Naive thymus-derived CD8-positive, alpha-beta T cell (primary cell): ENCODE measurements around the gene JAGN1. TPM values are rescaled to one million over a fixed set of nuclear protein-coding genes. Genes with fewer than 3 reads are reported as not detected.
"Not testable (repeated sequence)": the region's sequence is repeated elsewhere in the genome, so short reads cannot be mapped to it uniquely, and the experiment has no call there.

Source experiments
- ATAC-seq, 2 donors: fragments of 150-1000 bp; cut with Tn5 transposase in 1 of 2; sonication (Bioruptor Pico), chemical (Tn5 transposase) in 1 of 2; 1 replicate in 1 of 2; 2 replicates in 1 of 2; pipeline ENCODE4 v1.10.0; 2021; ENCODE audit warnings: mild to moderate bottlenecking in 2 of 2, moderate library complexity in 2 of 2
- POLR2A ChIA-PET: fragments of 350-600 bp; sonication (Branson Sonifier 250); formaldehyde crosslinking; loops from one replicate; lab custom pipeline; 2021; ENCODE audit warnings: antibody characterized with exemption; lab: Charles Lee
- DNase-seq, 10 donors: peaks; one replicate each; pipeline versions ENCODE4 v3.0.0 to v3.0.0-alpha.2; 2020 to 2022
- H3K27ac Mint-ChIP-seq, 10 donors: one replicate each; pipeline ENCODE4 v1.8.0; 2020 to 2022; ENCODE audit warnings: mild to moderate bottlenecking in 10 of 10, mixed read lengths in 10 of 10, moderate library complexity in 4 of 10, inconsistent platforms in 1 of 10
- H3K27me3 Mint-ChIP-seq, 5 donors: one replicate each; pipeline ENCODE4 v1.8.0; 2021 to 2022; ENCODE audit warnings: mixed read lengths in 5 of 5
- H3K36me3 Mint-ChIP-seq, 3 donors: one replicate each; pipeline ENCODE4 v1.8.0; 2020 to 2022; ENCODE audit warnings: mixed read lengths in 3 of 3, mild to moderate bottlenecking in 2 of 3, inconsistent platforms in 1 of 3
- H3K4me1 Mint-ChIP-seq, 4 donors: one replicate each; pipeline ENCODE4 v1.8.0; 2021 to 2022; ENCODE audit warnings: mixed read lengths in 4 of 4
- H3K4me3 Mint-ChIP-seq, 10 donors: one replicate each; pipeline ENCODE4 v1.8.0; 2020 to 2022; ENCODE audit warnings: mild to moderate bottlenecking in 10 of 10, mixed read lengths in 10 of 10, moderate library complexity in 6 of 10, inconsistent platforms in 1 of 10
- H3K9me3 Mint-ChIP-seq, 9 donors: one replicate each; pipeline ENCODE4 v1.8.0; 2020 to 2022; ENCODE audit warnings: mixed read lengths in 9 of 9, mild to moderate bottlenecking in 3 of 9, inconsistent platforms in 1 of 9, moderate library complexity in 1 of 9
- polyA plus RNA-seq, 3 donors: library from polyadenylated mRNA; unstranded; fragments of 300-500 nt; fragmentation: Illumina TruSeq; gene quantifications; one replicate each; pipeline ENCODE4 v1.2.3, GENCODE V29; 2021
- total RNA-seq, 8 experiments: library from RNA in 2 of 8; stranded (reverse) in 2 of 8; gene quantifications; one replicate each; pipeline ENCODE4 v1.2.3 and lab custom pipeline; 2021 to 2026

Gene JAGN1
- total and polyA plus RNA-seq, 5 experiments from 2014 or later: 38.0 to 48.5 (median 39.8) TPM

DNA sequence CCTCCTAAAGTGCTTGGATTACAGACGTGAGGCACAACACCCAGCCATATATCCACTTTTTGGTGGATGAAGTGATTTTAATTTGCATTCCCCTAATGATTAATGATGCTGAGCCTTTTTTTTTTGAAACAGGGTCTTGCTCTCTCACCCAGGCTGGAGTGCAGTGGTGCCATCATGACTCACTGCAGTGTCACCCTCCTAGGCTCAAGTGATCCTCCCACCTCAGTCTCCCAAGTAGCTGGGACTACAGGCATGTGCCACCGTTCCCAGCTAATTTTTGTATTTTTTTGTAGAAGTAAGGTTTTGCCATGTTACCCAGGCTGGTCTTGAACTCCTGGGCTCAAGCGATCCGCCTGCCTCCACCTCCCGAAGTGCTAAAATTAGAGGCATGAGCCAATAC is 18.3 kb upstream of the JAGN1 start:
- ATAC-seq, H3K27me3 Mint-ChIP-seq, DNase-seq, H3K4me1 Mint-ChIP-seq, H3K4me3 Mint-ChIP-seq, H3K27ac Mint-ChIP-seq, H3K9me3 Mint-ChIP-seq, H3K36me3 Mint-ChIP-seq, POLR2A ChIA-PET: not testable (repeated sequence)

DNA sequence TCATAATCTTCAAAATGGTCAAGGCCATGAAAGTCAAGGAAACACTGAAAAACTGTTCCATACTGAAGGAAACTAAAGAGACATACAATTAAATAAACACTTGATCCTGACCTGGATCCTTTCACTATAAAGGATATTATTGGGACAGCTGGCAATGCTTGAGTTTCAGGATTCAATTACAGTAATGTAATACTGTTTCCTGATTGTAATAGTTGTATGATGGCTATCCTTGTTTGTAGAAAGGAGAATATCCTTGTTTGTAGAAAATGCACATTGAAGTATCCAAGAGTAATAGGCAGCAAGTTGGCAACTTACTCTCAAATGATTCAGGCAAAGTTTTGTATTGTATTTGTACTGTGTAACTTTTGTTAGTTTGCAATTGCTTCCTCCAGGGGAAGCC is 15.0 kb upstream of the JAGN1 start:
- no peaks in the 10 kb centered on the region for H3K4me1 Mint-ChIP-seq
- no peaks in the 10 kb centered on the region for H3K9me3 Mint-ChIP-seq
- no peaks in the 10 kb centered on the region for H3K36me3 Mint-ChIP-seq
- no peak overlapping the region for H3K4me3 Mint-ChIP-seq
- ATAC-seq (no peak), DNase-seq (no peak)
- no peak overlapping the region for H3K27ac Mint-ChIP-seq
- peaks cover 0 to 2% (median 0%) of the 10 kb centered on the region in 5 donors for H3K27me3 Mint-ChIP-seq
- POLR2A ChIA-PET: no interaction called here

DNA sequence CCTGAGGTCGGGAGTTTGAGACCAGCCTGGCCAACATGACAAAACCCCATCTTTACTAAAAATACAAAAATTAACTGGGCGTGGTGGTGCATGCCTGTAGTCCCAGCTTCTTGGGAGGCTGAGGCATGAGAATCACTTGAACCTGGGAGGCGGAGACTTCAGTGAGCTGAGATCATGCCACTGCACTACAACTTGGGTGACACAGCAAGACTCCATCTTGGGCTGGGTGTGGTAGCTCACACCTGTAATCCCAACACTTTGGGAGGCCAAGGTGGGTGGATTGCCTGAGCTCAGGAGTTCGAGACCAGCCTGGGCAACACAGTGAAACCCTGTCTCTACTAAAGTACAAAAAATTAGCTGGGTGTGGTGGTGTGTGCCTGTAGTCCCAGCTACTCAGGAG is 14.2 kb upstream of the JAGN1 start:
- DNase-seq, H3K9me3 Mint-ChIP-seq, H3K27me3 Mint-ChIP-seq, H3K4me3 Mint-ChIP-seq, POLR2A ChIA-PET, H3K27ac Mint-ChIP-seq, H3K4me1 Mint-ChIP-seq, H3K36me3 Mint-ChIP-seq, ATAC-seq: not testable (repeated sequence)

DNA sequence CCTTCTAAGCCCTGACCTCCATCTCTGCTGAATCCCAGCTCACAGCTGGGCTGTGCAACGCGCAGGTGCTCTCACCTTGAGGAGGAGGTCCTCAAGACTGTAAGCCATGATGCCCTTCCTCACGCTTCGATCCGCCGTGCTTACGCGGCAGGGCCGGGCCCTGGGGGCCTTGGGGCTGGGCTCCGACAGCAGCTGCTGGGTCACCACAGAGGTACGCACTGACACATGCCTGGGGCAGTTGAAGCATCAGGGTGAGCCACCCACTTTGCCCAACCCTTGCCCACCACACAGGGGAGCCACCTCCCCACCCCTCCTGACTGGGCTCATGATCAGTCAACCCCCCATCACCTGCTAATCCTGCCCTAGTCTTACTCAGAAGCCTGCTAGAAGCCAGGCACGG is 13.4 kb upstream of the JAGN1 start:
- H3K4me3 Mint-ChIP-seq: no peak overlapping the region
- no peaks in the 10 kb centered on the region for H3K9me3 Mint-ChIP-seq
- H3K27ac Mint-ChIP-seq: no peak overlapping the region
- ATAC-seq (peak; percentile 44 to 57), DNase-seq (peak in 1 of 10 donors; percentile 8)
- H3K36me3 Mint-ChIP-seq: no peaks in the 10 kb centered on the region
- no peaks in the 10 kb centered on the region for H3K4me1 Mint-ChIP-seq
- POLR2A ChIA-PET: no interaction called here
- peaks cover 0 to 2% (median 0%) of the 10 kb centered on the region in 5 donors for H3K27me3 Mint-ChIP-seq

DNA sequence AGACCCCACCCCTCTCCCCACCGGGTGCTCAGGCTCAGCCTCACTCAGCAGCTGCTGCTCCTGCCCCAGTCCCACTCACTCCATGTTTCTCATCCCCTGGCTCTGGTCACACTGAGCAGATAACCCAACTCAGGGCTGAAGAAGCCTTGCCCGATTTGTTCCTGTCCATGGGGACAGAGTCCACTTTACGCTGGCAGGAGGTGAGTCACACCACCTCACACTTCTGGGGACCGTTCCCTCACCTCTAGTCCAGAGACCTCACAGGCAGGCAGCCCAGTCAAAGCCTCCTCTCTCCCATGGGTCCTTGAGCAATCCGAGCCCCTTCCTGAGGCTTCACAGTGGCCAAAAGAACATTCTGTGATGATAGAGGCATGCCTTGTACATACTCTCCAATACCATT is 11.7 kb upstream of the JAGN1 start:
- H3K9me3 Mint-ChIP-seq: no peaks in the 10 kb centered on the region
- H3K36me3 Mint-ChIP-seq: no peaks in the 10 kb centered on the region
- ATAC-seq (no peak), DNase-seq (no peak)
- no peak overlapping the region for H3K4me3 Mint-ChIP-seq
- POLR2A ChIA-PET: interaction anchor here (0.7 kb wide), 1 partner anchor 38 kb away, joined by 3 read pairs; the partner anchor contains the start of gene IL17RC
- H3K27me3 Mint-ChIP-seq: peaks cover 0 to 2% (median 0%) of the 10 kb centered on the region in 5 donors
- H3K27ac Mint-ChIP-seq: peak overlapping the region in 2 of 10 donors; percentile 3 to 67
- no peaks in the 10 kb centered on the region for H3K4me1 Mint-ChIP-seq

DNA sequence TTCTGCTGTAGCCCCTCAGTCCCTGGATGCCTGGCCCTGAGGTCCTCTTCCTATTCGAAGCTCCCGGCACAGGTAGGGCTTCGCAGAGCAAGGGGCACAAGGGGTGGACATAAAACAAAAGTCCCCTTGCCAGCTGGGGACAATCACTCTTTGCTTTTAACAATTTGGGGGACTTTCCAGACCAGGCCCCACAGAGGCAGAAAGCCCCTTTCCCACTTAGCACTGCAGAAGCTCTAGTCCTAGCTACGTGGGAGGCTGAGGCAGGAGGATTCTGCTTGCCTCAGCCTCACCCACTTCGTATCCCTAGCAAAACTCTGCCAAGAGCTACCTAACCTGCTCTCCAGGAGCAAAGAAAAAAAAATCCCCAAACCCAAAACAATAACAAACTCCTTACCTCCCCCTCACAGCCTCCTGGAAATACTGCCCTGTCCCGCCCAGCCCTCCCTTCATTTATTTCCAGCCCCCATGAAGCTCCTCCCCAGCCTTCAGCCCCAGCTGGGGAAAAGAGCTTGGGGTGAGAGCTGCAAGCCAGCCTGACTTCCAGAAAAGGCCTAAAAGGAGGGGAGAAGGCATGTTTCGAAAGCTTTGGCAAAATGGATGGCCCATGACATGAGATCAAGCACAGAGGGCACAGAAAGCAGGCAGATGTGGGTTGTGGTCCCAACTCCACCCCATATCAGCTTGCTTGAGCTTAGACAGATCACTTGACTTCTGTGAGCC is 10.4 kb upstream of the JAGN1 start, which contains the start of gene CIDEC:
CIDEC (minus strand) TSS at position 424 of the 720 bp plus-strand sequence. CDS start 1,767 bp downstream, outside the sequence.
- POLR2A ChIA-PET: no interaction called here
- DNase-seq (no peak), ATAC-seq (no peak)
- Mint-ChIP-seq H3K4me1 (no peaks in the 10 kb centered on the region), H3K9me3 (no peaks in the 10 kb centered on the region), H3K4me3 (no peak within 1 kb of the TSS), H3K27ac (no peak within 1 kb of the TSS), H3K36me3 (no peaks in the 10 kb centered on the region), H3K27me3 (peaks cover 0 to 2% (median 0%) of the 10 kb centered on the region in 5 donors)

DNA sequence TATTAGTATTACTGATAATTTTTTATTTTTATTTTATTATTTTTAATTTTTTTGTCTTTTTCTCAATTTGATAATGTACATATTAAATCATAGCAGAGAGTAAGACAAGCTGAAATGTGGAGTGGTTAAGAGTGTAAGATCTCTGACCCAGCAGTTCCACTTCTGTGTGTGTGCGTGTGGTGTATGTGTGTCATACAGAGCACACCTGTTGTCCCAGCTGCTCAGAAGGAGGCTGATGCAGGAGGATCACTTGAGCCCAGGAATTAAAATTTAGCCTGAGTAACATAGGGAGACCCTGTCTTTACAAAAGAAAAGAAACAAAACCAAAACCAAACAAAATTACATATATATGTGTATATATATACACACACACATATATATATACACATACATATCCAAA is 9.0 kb upstream of the JAGN1 start:
- H3K9me3 Mint-ChIP-seq: no peaks in the 10 kb centered on the region
- DNase-seq: no peak
- no peaks in the 10 kb centered on the region for H3K4me1 Mint-ChIP-seq
- no peak for ATAC-seq
- no peaks in the 10 kb centered on the region for H3K36me3 Mint-ChIP-seq
- H3K4me3 Mint-ChIP-seq: no peak overlapping the region
- H3K27me3 Mint-ChIP-seq: peaks cover 0 to 2% (median 0%) of the 10 kb centered on the region in 5 donors
- POLR2A ChIA-PET: no interaction called here
- H3K27ac Mint-ChIP-seq: no peak overlapping the region

DNA sequence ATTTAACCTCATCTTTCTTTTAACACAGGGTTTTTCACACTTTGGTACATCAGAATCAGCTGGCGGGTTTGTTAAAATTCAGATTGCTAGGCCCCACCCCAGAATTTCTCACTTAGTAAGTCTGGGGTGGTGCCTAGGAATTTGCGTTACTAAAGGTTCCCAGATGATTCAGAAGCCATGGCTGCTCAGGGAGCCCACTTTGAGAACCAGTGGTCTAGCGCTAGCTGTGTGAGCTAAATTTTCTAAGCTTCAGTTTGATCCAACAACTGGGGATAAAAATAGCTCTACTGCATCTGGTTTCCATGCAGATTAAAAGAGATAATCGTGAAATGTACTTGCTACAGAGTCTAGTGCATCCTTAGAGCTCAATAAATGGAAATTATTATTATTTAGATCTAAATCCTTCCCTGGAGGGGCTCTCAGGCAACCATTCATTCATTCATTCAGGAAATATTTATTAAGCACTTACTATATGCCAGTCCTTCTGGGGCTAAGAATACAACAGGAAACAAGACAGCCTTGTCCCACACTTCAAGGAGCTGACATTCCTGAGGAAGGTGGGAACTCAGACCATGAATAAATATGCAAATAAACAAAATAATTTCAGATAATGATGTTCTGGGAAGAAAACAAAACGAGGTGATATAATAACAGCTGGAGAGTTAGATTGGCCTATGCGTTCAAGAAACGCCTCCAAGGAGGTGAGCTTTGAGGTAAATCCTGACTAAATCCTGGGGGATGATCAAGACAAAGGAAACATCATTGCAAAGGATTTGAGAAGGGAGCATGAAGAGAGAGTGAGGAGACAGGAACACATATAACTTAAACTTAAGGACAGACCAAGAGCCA is 6.5 kb upstream of the JAGN1 start:
- no peaks in the 10 kb centered on the region for H3K36me3 Mint-ChIP-seq
- POLR2A ChIA-PET: interaction anchor here (0.5 to 1.2 kb wide), 3 partner anchors 9 to 158 kb away, joined by 3 to 8 read pairs (median 3); no protein-coding TSS in a partner anchor
- DNase-seq (no peak), ATAC-seq (no peak)
- peak overlapping the region in 1 of 10 donors; percentile 39 for H3K27ac Mint-ChIP-seq
- H3K4me1 Mint-ChIP-seq: no peaks in the 10 kb centered on the region
- H3K4me3 Mint-ChIP-seq: no peak overlapping the region
- peaks cover 0 to 2% (median 0%) of the 10 kb centered on the region in 5 donors for H3K27me3 Mint-ChIP-seq
- no peaks in the 10 kb centered on the region for H3K9me3 Mint-ChIP-seq

DNA sequence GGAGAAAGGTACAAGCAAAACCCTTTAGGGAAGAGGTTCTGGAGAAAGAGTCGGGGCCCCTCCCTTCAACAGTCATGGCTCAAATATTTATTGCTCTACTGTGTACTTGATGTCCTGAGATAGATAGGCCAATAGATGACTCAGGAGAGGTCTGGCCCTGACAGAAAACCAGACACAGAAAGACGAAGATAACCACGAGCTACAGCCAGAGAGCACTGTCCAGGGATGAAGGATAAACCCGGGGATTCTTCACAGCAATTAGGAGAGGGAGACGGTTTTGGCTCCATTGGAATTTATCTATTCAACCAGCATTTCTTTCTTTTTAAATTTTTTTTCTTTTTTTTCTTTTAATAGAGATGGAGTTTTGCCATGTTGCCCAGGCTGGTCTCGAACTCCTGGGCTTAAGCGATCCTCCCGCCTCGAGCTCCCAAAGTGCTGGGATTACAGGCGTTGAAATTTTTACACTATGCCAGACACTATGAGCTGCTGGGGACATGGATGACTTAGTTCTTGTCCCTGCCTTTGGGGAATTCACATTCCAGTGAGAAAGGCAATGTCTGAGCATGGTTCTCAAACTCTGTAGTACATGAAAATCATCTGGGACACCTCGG is 5.8 kb upstream of the JAGN1 start:
- H3K27ac Mint-ChIP-seq: peak overlapping the region in 1 of 10 donors; percentile 39
- H3K9me3 Mint-ChIP-seq: no peaks in the 10 kb centered on the region
- peaks cover 0 to 2% (median 0%) of the 10 kb centered on the region in 5 donors for H3K27me3 Mint-ChIP-seq
- H3K4me1 Mint-ChIP-seq: peaks cover 0 to under 1% (median 0%) of the 10 kb centered on the region in 4 donors
- H3K36me3 Mint-ChIP-seq: no peaks in the 10 kb centered on the region
- ATAC-seq (no peak), DNase-seq (no peak)
- POLR2A ChIA-PET: interaction anchor here (0.6 to 1.2 kb wide), 2 partner anchors 9 to 28 kb away, joined by 3 read pairs; no protein-coding TSS in a partner anchor
- no peak overlapping the region for H3K4me3 Mint-ChIP-seq

DNA sequence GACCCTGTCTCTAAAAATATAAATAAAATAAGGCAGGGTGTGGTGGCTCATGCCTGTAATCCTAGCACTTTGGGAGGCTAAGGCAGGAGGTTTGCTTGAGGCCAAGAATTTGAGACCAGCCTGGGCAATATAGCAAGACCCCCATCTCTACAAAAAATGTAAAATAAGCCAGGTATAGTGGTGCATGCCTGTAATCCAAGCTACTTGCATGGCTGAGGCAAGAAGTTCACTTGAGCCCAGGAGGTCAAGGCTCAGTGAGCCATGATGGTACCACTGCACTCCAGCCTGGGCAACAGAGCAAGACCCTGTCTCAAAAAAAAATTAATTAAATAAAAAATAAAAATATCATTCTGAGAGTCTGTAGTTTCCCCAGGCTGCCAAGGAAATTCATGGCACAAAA is 4.1 kb upstream of the JAGN1 start:
- no peaks in the 10 kb centered on the region for H3K36me3 Mint-ChIP-seq
- no peak for DNase-seq
- no peak overlapping the region for H3K4me3 Mint-ChIP-seq
- no peaks in the 10 kb centered on the region for H3K27me3 Mint-ChIP-seq
- peaks cover 4 to 9% (median 7%) of the 10 kb centered on the region in 4 donors for H3K4me1 Mint-ChIP-seq
- ATAC-seq: no peak
- POLR2A ChIA-PET: interaction anchor here (0.7 kb wide), 1 partner anchor 93 kb away, joined by 4 read pairs; no protein-coding TSS in a partner anchor
- peaks cover 0 to 2% (median 0%) of the 10 kb centered on the region in 9 donors for H3K9me3 Mint-ChIP-seq
- H3K27ac Mint-ChIP-seq: no peak overlapping the region

DNA sequence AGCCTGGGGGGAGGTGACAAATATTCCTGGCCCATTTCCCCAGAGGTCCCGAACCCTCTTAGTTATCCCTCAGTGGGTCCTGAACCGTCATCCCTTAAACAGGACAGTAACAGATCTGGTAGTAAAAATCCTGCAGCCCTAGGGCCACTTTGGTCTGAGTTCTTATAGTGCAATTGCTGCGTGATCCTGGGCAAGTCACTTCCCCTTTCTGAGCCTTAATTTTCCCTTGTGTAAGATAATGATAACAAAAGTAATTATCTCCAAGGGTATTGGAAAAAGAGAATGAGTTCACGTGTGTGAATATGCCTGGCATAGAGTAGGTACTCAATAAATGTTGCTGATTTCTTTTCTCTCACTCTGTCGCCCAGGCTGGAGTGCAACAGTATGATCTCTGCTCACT is 2.9 kb upstream of the JAGN1 start:
- ATAC-seq (no peak), DNase-seq (no peak)
- peaks cover 0 to 4% (median 0%) of the 10 kb centered on the region in 3 donors for H3K36me3 Mint-ChIP-seq
- H3K27me3 Mint-ChIP-seq: no peaks in the 10 kb centered on the region
- H3K27ac Mint-ChIP-seq: no peak overlapping the region
- POLR2A ChIA-PET: no interaction called here
- peaks cover 0 to 2% (median 0%) of the 10 kb centered on the region in 9 donors for H3K9me3 Mint-ChIP-seq
- no peak overlapping the region for H3K4me3 Mint-ChIP-seq
- peaks cover 6 to 16% (median 16%) of the 10 kb centered on the region in 4 donors for H3K4me1 Mint-ChIP-seq

DNA sequence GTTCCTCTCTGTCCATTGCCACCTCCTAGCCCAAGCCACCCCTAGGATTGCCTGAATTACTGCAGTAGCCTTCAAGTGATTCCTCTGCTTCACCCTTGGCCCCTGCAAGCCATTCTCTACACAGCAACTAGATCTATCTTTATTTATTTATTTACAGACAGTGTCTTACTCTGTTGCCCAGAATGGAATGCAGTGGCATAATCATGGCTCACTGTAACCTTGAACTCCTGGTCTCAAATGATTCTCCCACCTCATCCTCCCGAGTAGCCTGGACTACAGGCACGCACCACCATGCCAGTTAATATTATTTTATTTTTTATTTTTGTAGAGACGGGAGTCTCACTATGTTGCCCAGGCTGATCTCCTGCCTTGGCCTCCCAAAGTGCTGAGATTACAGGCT is 1.9 kb upstream of the JAGN1 start:
- Mint-ChIP-seq H3K9me3 (peaks cover 0 to 2% (median 0%) of the 10 kb centered on the region in 9 donors), H3K4me3 (no peak overlapping the region), H3K27me3 (no peaks in the 10 kb centered on the region), H3K4me1 (peaks cover 13 to 27% (median 25%) of the 10 kb centered on the region in 4 donors), H3K27ac (peak overlapping the region in 1 of 10 donors; percentile 35), H3K36me3 (peaks cover 0 to 15% (median 3%) of the 10 kb centered on the region in 3 donors)
- DNase-seq: no peak
- POLR2A ChIA-PET: interaction anchor here (3.5 kb wide), 1 partner anchor 44 kb away, joined by 52 read pairs; the partner anchor contains the start of gene CRELD1
- no peak for ATAC-seq
